Neural crest cell (in vitro differentiated cells): ENCODE data around the gene YWHAE. TPM values are rescaled to one million over a fixed set of nuclear protein-coding genes. Genes with fewer than 3 reads are reported as not detected.

Source experiments
- DNase-seq: peaks from one replicate; pipeline ENCODE4 v3.0.0; 2021; ENCODE audit warnings: low read depth, mixed read lengths, low spot score
- H3K27ac Mint-ChIP-seq: one replicate; pipeline ENCODE4 v1.8.0; 2021; ENCODE audit warnings: mild to moderate bottlenecking, mixed read lengths; ENCODE audit not compliant: unreplicated experiment
- H3K27me3 Mint-ChIP-seq: 2 replicates; pipeline ENCODE4 v1.8.0; 2021; ENCODE audit warnings: low read depth, mild to moderate bottlenecking, mixed read lengths
- H3K36me3 Mint-ChIP-seq: 2 replicates; pipeline ENCODE4 v1.8.0; 2021; ENCODE audit warnings: low read depth, mild to moderate bottlenecking, mixed read lengths
- H3K4me1 Mint-ChIP-seq: 2 replicates; pipeline ENCODE4 v1.8.0; 2021; ENCODE audit warnings: mixed read lengths
- H3K4me3 Mint-ChIP-seq: one replicate; pipeline ENCODE4 v1.8.0; 2021; ENCODE audit warnings: mild to moderate bottlenecking, mixed read lengths
- H3K9me3 Mint-ChIP-seq: 2 replicates; pipeline ENCODE4 v1.8.0; 2021; ENCODE audit warnings: mixed read lengths
- total RNA-seq: library from RNA; stranded (reverse); gene quantifications from 2 replicates; pipeline ENCODE4 v1.2.1, GENCODE V29; 2021
- TF ChIP-seq, protein P1 (sequence below): fragments of 200-600 bp; sonication (generic); conservative IDR thresholded peaks from 2 replicates; pipeline ENCODE4 v1.5.0; 2021; ENCODE audit warnings: antibody characterized with exemption, mild to moderate bottlenecking

YWHAE gene
- total RNA-seq, 1 donor from 2014 or later: 1,231 TPM

DNA sequence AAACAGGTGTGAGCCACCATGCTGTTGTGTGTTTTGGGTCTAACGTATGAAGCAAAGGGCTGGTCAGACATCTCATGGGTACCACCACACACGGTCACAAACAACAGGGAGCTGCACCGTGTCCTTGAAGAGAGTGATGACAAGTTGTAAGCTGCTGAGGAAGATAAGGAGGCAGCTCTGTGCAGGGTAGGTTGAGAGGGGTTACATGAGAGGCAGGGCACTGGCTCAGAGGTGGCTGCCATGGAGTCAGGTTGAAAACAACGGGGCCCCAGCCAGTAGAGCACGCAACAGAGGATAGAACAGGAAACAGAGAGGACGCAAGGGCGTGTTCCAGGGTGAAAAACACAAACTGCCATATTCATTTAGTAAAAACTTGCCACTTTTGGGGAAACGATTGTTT is 68.3 kb downstream of the YWHAE start:
- TF ChIP-seq, protein P1, sequence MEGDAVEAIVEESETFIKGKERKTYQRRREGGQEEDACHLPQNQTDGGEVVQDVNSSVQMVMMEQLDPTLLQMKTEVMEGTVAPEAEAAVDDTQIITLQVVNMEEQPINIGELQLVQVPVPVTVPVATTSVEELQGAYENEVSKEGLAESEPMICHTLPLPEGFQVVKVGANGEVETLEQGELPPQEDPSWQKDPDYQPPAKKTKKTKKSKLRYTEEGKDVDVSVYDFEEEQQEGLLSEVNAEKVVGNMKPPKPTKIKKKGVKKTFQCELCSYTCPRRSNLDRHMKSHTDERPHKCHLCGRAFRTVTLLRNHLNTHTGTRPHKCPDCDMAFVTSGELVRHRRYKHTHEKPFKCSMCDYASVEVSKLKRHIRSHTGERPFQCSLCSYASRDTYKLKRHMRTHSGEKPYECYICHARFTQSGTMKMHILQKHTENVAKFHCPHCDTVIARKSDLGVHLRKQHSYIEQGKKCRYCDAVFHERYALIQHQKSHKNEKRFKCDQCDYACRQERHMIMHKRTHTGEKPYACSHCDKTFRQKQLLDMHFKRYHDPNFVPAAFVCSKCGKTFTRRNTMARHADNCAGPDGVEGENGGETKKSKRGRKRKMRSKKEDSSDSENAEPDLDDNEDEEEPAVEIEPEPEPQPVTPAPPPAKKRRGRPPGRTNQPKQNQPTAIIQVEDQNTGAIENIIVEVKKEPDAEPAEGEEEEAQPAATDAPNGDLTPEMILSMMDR: no peak
- H3K4me3 Mint-ChIP-seq: no peak overlapping the region

DNA sequence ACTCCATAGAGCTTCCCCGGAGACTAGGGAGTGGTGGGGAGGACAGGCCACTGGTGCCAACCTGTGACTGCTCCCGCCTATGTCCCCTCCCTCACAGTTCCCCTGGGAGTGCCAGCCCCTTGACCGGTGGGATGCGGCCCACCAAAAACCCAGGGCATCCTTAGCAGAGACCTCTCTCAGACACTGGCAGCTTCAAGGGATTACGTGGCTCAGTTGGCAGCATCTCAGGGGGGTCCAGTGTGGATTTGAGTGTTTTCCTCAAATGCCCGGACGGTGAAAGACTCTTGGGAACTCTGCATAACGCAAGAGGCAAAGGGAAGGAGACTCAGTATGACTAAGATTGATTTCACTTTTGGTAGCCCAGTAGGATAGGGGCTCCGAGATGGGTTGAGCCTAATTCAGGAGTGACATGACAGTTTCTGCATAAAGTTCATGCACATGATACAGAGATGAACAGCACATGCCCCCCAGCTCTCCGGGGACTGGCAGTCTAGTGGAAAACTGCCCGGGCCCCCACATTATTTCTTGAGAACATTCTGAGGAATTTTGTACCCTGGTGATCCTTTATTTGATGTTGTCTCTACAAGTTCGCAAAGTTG is 70.2 kb downstream of the YWHAE start:
- H3K4me1 Mint-ChIP-seq: peaks cover 10% of the 10 kb centered on the region
- no peak for DNase-seq
- no peaks in the 10 kb centered on the region for H3K36me3 Mint-ChIP-seq
- H3K4me3 Mint-ChIP-seq: no peak overlapping the region
- H3K27me3 Mint-ChIP-seq: peaks cover 4% of the 10 kb centered on the region
- H3K9me3 Mint-ChIP-seq: no peaks in the 10 kb centered on the region
- H3K27ac Mint-ChIP-seq: no peak overlapping the region
- TF ChIP-seq, protein P1: no peak

More for the DNA sequence above, 68.3 kb downstream of the YWHAE start:
- H3K4me1 Mint-ChIP-seq: peaks cover 10% of the 10 kb centered on the region
- no peaks in the 10 kb centered on the region for H3K36me3 Mint-ChIP-seq
- no peak overlapping the region for H3K27ac Mint-ChIP-seq
- no peak for DNase-seq
- no peaks in the 10 kb centered on the region for H3K27me3 Mint-ChIP-seq
- H3K9me3 Mint-ChIP-seq: no peaks in the 10 kb centered on the region

DNA sequence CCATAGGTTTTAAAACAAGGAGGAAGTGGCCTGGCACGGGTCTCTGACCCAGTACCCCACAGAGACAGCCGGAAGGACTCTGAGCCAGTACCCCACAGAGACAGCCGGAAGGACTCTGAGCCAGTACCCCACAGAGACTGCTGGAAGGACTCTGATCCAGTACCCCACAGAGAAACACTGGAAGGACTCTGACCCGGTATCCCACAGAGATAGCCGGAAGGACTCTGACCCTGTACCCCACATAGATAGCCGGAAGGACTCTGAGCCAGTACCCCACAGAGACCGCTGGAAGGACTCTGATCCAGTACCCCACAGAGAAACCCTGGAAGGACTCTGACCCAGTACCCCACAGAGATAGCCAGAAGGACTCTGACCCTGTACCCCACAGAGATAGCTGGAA is 71.6 kb downstream of the YWHAE start:
- H3K27me3 Mint-ChIP-seq: peaks cover 4% of the 10 kb centered on the region
- H3K9me3 Mint-ChIP-seq: no peaks in the 10 kb centered on the region
- H3K27ac Mint-ChIP-seq: no peak overlapping the region
- DNase-seq: no peak
- H3K4me1 Mint-ChIP-seq: peaks cover 5% of the 10 kb centered on the region
- H3K36me3 Mint-ChIP-seq: no peaks in the 10 kb centered on the region
- no peak overlapping the region for H3K4me3 Mint-ChIP-seq
- TF ChIP-seq, protein P1: no peak

DNA sequence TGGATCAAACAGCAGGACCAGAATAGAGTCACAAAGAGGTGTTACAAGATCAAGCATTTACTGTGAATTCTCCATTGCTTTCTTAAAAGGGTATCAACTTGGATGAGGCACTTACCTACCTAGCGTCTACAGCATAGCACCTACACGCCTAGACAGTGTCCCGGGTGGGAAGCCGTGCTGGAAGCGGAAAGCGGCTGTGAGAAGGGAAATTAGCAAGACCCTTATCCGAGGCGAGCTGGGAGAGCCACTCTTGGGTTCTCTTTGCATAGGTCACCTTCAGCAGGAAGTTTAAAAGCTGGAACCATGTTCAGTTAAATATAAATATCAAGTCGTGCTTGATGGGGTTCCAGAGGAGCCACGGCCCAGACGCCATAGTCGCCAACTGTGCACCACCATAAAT is 74.3 kb downstream of the YWHAE start:
- H3K9me3 Mint-ChIP-seq: no peaks in the 10 kb centered on the region
- no peaks in the 10 kb centered on the region for H3K36me3 Mint-ChIP-seq
- TF ChIP-seq, protein P1: no peak
- H3K4me1 Mint-ChIP-seq: no peaks in the 10 kb centered on the region
- no peak overlapping the region for H3K27ac Mint-ChIP-seq
- no peak overlapping the region for H3K4me3 Mint-ChIP-seq
- no peak for DNase-seq
- peaks cover 7% of the 10 kb centered on the region for H3K27me3 Mint-ChIP-seq

DNA sequence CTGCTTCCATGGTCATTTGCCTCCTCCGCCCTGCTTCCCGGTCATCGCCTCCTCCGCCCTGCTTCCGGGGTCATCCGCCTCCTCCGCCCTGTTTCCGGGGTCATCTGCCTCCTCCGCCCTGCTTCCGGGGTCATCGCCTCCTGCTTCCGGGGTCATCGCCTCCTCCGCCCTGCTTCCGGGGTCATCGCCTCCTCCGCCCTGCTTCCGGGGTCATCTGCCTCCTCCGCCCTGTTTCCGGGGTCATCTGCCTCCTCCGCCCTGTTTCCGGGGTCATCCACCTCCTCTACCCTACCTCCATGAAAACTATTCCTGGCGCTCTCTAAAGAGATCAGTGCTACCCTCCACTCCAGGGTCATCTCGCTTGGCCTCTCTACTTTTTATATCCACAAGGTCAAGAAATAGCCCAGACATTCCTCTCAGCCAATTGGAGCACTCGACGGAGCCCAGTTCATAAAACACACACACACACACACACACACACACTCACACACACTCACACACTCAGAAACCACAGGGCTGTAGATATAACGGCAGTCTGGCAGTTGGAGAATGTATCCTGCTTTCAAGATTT is 75.7 kb downstream of the YWHAE start:
- H3K4me3 Mint-ChIP-seq: no peak overlapping the region
- H3K36me3 Mint-ChIP-seq: no peaks in the 10 kb centered on the region
- H3K27ac Mint-ChIP-seq: no peak overlapping the region
- DNase-seq: no peak
- peaks cover 10% of the 10 kb centered on the region for H3K27me3 Mint-ChIP-seq
- no peaks in the 10 kb centered on the region for H3K9me3 Mint-ChIP-seq
- no peaks in the 10 kb centered on the region for H3K4me1 Mint-ChIP-seq
- TF ChIP-seq, protein P1: no peak
